Endothelial cell of coronary artery (primary cell): ENCODE data around the gene NAA15. TPM values are rescaled to one million over a fixed set of nuclear protein-coding genes. Genes with fewer than 3 reads are reported as not detected.

ENCODE experiments used
- total RNA-seq: library from RNA; depleted of rRNA; stranded (reverse); fragments of >200 nt; gene quantifications from 2 replicates; pipeline ENCODE4 v1.2.3, GENCODE V29; 2014

The NAA15 gene
- 32.2 and 33.8 TPM in 2 replicates for total RNA-seq

DNA sequence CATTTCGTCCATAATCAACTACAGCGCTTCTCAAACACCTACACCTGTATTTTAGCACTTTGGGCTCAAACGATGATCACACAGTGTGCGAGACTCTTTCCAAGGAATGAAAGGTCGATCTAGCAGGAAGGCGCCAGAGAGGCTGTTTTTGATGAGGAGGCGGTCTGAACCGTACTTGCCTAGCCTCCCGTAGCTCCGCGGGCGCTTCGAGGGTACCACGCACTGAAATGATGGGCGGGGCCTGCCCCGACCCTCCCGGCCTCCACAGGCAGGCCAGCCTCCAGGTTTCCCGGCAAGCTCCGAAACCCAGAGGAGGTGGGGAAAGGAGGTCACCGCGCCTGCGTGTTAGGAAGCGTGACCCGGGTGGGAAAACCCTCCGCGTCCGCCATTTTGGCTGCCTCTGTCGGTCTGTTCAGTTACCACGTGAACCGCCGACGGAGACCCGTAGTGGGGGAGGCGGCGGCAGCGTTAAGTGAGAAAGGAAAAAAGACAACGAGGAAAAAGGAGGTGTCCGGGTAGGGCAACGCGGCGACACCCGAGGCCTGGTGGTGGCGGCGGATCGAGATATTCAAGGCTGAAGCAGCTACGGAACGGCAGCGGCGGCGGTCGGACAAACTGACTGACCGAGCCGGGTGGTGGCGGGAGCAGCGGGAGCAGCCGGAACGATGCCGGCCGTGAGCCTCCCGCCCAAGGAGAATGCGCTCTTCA is at the start of gene NAA15:
Gene NAA15, plus strand, starts transcription at position 393 of the 708 bp plus-strand sequence. Its CDS starts 273 bp downstream, at position 666.

GRCh38 chr4:139279760-139280620 is 21.3 kb upstream of the NAA15 start, which contains the start of gene MGARP:
Gene MGARP (minus strand): TSS chr4:139280225. CDS start chr4:139280158, 67 bp downstream.

DNA sequence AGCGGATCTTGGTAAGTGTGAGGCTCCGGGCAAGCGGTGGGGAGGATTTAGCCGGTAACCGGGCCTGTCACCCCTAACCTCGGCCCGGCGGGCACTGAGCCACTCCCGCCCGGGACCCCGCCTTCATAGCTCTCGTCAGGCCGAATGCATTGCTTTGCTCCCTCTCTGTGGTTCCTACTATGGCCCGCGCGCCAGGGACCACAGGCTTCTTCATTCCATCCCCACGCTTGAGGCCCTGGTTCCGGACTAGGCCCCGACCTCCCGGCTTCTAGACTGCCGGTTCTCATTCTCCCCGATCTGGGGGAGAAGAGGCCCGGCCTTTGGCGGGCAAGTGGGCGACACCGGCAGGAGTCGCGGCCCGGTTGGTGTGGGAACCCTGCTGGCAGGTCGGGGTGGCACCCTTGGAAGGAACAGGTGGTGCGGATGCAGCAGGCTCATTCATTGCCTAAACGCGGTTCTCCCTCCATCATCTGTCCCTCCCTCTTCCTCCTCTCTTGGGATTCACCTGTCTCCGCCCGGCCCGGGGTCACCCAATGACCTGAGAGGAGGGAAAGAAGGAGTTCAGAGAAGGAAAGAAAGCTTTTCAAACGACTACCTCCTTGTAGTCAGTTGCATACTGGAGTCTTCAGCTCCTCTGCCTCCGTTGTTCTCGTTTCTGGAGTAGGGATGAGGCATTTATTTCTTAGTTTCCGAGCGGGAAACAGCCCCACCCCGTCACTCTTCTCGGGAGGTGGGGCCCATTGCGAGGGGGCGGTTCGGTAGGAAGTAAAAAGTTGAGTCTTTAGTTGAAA is 711 bp downstream of the NAA15 start, which contains the start of gene NDUFC1:
Gene NDUFC1, minus strand, starts transcription at position 657 of the 791 bp plus-strand sequence. CDS start 6,679 bp downstream, outside the sequence.

GRCh38 chr4:139454111-139455045 is 153.1 kb downstream of the NAA15 start, which contains the start of gene RAB33B:
Gene RAB33B (plus strand): TSS chr4:139454121. CDS start chr4:139454196, 75 bp downstream.

Other genes with a start within 250 kb of the NAA15 start
- gene ELF2, start 124.3 kb upstream of the NAA15 start, total RNA-seq = 32.1 and 37.6 TPM in 2 replicates
- gene MGARP, start 21.3 kb upstream of the NAA15 start, total RNA-seq = 15.4 and 32.9 TPM in 2 replicates
- 59.0 and 84.3 TPM in 2 replicates for gene NDUFC1, start 972 bp downstream of the NAA15 start, total RNA-seq
- 17.3 and 17.9 TPM in 2 replicates for gene RAB33B, start 152.6 kb downstream of the NAA15 start, total RNA-seq